ENCODE results near the gene CDH13.

CDH13 gene

GRCh38 chr16:82965808-82966207, 339.0 kb downstream of the CDH13 start:
- no peak overlapping the region for H3K4me3 ChIP-seq (ENCODE audit: low read depth, low read length)
- no peaks in the 10 kb centered on the region for H3K36me3 ChIP-seq (ENCODE audit: control insufficient read depth in 2 of 2, insufficient read depth in 1 of 2, low read length in 2 of 2)
- ChIA-PET POLR2A (no interaction called here), CTCF (no interaction called here)
- H3K4me1 ChIP-seq (ENCODE audit: control insufficient read depth, insufficient read depth, low read length) = peaks cover 12% of the 10 kb centered on the region
- TF ChIP-seq ZBTB48 (tag by site-specific recombination; IDR thresholded peaks at IDR 0.05) = no peak
- TF ChIP-seq ZBTB20 (tag by site-specific recombination; IDR thresholded peaks at IDR 0.05) = no peak
- TF ChIP-seq ZBTB6 (tag by site-specific recombination; IDR thresholded peaks at IDR 0.05) = no peak
- TF ChIP-seq, protein P1, sequence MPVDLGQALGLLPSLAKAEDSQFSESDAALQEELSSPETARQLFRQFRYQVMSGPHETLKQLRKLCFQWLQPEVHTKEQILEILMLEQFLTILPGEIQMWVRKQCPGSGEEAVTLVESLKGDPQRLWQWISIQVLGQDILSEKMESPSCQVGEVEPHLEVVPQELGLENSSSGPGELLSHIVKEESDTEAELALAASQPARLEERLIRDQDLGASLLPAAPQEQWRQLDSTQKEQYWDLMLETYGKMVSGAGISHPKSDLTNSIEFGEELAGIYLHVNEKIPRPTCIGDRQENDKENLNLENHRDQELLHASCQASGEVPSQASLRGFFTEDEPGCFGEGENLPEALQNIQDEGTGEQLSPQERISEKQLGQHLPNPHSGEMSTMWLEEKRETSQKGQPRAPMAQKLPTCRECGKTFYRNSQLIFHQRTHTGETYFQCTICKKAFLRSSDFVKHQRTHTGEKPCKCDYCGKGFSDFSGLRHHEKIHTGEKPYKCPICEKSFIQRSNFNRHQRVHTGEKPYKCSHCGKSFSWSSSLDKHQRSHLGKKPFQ (tag by site-specific recombination; IDR thresholded peaks at IDR 0.05) = no peak
- H3K27ac ChIP-seq (ENCODE audit: extremely low read depth, low read depth, low read length) = no peak overlapping the region
- no peaks in the 10 kb centered on the region for H3K9me3 ChIP-seq (ENCODE audit: control insufficient read depth, insufficient read depth, low read depth, low read length)

GRCh38 chr16:82967424-82967823, 340.7 kb downstream of the CDH13 start:
- TF ChIP-seq ZNF660 (tag by site-specific recombination; IDR thresholded peaks at IDR 0.05) (no peak), KLF1 (tag by site-specific recombination; IDR thresholded peaks at IDR 0.05) (no peak), ZNF621 (tag by site-specific recombination; IDR thresholded peaks at IDR 0.05) (no peak), GLI4 (tag by site-specific recombination; IDR thresholded peaks at IDR 0.05) (no peak), ZNF654 (tag by site-specific recombination; IDR thresholded peaks at IDR 0.05; ENCODE audit: low read depth) (no peak), ZNF114 (tag by site-specific recombination; IDR thresholded peaks at IDR 0.05) (no peak), KLF7 (tag by site-specific recombination; IDR thresholded peaks at IDR 0.05; ENCODE audit: borderline replicate concordance) (no peak), ZBTB6 (tag by site-specific recombination; IDR thresholded peaks at IDR 0.05) (no peak), ZNF169 (tag by site-specific recombination; IDR thresholded peaks at IDR 0.05) (no peak), ZNF692 (tag by site-specific recombination; IDR thresholded peaks at IDR 0.05) (no peak), RBAK (tag by site-specific recombination; IDR thresholded peaks at IDR 0.05) (no peak), ZNF202 (tag by site-specific recombination; IDR thresholded peaks at IDR 0.05; ENCODE audit: borderline replicate concordance) (no peak), ZNF747 (tag by site-specific recombination; IDR thresholded peaks at IDR 0.05) (no peak), ZNF501 (tag by site-specific recombination; IDR thresholded peaks at IDR 0.05) (no peak), ZNF184 (tag by site-specific recombination; IDR thresholded peaks at IDR 0.05) (no peak), ZNF529 (tag by site-specific recombination; IDR thresholded peaks at IDR 0.05; ENCODE audit: insufficient replicate concordance) (no peak)
- TF ChIP-seq, protein P2, sequence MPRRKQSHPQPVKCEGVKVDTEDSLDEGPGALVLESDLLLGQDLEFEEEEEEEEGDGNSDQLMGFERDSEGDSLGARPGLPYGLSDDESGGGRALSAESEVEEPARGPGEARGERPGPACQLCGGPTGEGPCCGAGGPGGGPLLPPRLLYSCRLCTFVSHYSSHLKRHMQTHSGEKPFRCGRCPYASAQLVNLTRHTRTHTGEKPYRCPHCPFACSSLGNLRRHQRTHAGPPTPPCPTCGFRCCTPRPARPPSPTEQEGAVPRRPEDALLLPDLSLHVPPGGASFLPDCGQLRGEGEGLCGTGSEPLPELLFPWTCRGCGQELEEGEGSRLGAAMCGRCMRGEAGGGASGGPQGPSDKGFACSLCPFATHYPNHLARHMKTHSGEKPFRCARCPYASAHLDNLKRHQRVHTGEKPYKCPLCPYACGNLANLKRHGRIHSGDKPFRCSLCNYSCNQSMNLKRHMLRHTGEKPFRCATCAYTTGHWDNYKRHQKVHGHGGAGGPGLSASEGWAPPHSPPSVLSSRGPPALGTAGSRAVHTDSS (tag by site-specific recombination; IDR thresholded peaks at IDR 0.05) = no peak
- Histone ChIP-seq H3K4me1 (ENCODE audit: control insufficient read depth, insufficient read depth, low read length) (peaks cover 12% of the 10 kb centered on the region), H3K27ac (ENCODE audit: extremely low read depth, low read depth, low read length) (no peak overlapping the region), H3K4me3 (ENCODE audit: low read depth, low read length) (no peak overlapping the region), H3K36me3 (ENCODE audit: control insufficient read depth in 2 of 2, insufficient read depth in 1 of 2, low read length in 2 of 2) (no peaks in the 10 kb centered on the region), H3K9me3 (ENCODE audit: control insufficient read depth, insufficient read depth, low read depth, low read length) (no peaks in the 10 kb centered on the region)
- ChIA-PET POLR2A (no interaction called here), CTCF (no interaction called here)

All from HEK293 (cell line).